AG08396 (cell line): ENCODE results near the gene DPPA4.

Experiments used
- DNase-seq: peaks from one replicate; pipeline ENCODE4 v3.0.0; 2012; ENCODE audit warnings: low spot score, mixed read lengths

Gene DPPA4

DNA sequence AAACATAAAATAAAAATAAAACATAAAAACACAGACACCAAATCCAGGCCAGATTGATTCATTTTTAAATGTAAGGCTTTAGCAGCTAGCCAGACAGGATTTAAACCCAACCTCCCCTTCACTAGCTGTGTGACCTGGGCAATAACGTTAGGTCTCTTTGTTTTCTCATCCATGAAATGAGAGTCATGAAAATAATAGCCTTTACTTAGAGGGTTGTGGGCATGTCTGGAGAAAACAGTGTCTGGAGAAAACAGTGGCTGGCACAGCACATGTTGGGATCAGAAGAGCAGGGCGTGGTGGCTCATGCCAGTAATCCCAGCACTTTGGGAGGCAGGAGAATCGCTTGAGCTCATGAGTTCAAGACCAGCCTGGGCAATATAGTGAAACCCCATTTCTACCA is 1.9 kb upstream of the DPPA4 start:
- no peak for DNase-seq

DNA sequence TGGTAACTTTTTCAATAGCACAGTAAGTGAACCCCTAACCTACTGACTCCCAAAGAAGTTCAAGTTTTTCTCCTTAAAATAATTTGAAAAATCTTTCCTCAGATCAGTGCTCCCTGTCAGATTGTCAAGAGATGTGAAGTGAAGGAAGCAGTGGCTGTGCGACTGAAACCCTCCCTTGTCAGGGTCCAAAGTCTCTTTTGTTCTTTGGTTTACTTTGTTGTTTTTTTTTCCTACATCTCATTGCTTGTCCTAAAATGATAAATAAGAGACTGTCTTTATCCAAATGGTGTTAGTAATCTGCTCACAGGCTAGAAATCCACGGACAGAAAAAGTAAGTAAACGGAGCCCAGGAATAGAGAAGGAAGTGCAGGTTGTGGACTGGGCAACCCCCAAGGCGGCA is 976 bp upstream of the DPPA4 start:
- no peak for DNase-seq

DNA sequence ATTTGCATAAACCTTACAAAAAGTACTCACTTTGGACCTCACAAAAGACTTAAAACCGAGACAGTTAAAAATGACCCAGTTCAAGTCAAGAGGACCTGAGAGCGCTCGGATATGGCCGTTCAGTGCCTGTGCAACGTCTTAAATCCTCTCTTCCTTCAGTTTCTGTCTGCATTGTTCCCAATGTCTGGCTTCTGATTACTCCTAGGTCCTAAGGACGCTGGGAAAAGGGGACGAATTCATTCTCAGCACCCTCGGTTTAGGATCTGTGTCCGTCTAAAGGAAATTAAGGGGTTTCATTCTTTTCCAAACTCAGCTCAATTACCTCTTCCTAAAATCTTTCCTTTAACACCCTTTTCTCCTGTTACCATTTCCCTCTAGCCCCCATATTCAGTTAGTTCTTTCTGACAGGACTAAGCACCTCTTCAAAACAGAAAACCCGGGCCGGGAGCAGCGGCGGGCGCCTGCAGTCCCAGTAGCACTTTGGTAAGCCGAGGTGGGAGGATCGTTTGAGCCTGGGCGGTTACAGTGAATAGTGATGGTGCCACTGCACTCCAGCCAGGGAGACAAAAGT is 970 bp downstream of the DPPA4 start:
- DNase-seq = peak; percentile 9

DNA sequence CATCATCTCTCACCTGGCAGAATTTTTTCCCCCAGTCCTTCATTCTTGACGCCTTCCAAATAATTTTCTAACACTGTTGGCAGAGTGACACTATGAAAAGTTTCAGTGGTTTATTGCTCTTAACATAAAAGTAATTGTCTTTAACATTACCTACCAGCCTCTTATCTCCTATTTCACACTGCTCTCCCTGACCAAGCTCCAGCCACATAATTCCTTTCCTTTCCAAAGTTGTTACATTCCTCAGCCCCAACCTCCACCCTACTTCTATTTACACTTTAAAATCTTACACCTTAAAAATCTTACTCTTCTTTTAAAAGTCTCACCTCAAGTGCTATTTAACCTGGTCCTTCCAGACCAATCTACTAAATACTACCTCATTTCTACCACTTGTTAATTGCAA is 2.8 kb downstream of the DPPA4 start:
- DNase-seq = no peak

DNA sequence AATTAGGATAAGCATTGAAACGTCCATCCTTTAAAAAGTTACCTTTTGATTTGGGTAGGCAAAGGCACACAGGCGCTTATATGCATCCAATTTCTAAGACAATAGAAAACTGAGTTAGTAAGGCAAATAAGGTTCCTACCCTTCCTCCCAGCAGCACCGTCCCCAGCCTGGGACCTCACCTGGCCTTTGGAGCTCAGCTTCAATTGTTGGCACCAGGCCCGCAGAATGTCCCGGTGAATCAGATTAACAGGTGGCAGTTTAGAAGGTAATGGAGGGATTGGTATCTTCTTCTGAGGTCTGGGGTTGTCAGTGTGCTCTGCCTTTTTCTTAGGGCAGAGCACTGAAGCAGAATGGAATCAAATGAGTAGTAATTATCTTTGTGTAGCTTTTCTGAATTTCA is 5.7 kb downstream of the DPPA4 start:
- DNase-seq = no peak

DNA sequence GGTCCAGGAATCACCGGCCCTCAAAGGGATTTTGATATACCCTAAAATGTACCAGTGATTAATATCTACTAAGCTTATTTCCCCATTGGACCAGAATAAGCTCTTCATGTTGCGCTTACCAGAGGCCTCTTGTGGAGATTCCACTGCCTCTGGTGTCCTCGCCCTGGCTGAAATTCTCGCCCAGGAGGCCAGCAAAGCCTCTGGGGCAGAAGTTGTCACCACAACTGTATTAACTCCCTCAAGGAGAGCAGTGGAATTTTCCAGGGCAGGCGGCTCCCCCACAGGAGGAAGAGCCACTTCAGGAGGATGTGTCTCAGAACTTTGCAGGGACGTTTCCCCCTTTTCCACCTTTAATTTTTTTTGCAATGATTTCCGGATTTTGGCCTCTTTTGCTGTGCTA is 6.9 kb downstream of the DPPA4 start:
- no peak for DNase-seq

DNA sequence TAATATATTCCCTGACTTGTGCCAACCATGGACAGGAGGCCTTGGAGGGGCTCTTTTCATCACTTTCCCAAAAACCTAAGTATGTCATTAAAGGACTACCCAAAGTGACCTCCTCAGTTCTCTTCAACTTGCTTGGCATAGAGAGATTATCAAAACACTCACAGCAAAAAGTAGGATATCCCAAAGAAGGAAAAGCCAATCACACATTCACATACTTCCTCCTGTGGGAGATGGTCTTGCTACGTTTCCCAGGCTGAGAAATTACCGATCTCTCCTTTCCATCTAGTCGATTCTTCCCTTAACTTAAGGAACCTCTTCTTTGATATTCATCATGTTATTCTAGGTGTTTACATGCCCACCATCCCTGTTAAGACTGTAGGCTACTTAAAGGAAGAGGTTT is 9.1 kb downstream of the DPPA4 start:
- DNase-seq = no peak

DNA sequence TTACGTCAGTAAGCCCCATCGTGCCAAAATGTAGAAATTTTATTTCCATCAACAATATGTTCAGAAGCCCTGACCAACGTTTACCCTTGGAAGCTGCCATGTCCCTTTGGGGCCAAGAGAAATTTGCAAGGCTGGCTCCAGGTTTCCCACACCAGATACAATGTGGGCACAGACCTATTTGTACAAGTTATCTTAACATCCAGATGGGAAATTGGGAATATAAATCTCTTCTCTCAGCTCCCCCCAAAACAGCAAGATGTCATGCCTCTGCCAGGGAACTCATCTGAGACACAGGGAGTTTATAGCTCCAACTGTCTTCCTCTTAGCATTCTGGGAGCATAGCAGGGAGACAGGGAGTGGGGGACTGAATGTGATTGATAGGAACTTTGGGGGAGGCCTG is 11.7 kb downstream of the DPPA4 start:
- DNase-seq = no peak

DNA sequence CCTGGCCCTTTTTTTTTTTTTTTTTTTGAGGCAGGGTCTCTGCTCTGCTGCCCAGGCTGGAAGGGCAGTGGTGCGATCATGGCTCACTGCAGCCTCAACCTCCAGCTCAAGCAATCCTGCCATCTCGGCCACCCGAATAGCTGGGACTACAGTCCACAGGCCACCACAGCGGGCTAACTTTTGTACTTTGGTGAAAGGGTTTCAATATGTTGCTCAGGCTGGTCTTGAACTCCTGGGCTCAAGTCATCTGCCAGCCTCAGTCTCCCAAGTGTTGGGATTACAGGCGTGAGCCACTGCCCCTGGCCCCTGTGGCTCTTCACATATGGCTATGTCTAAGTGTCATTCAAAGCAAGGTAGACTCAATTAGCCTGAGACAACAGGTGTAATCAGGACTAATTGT is 12.2 kb downstream of the DPPA4 start:
- no peak for DNase-seq

DNA sequence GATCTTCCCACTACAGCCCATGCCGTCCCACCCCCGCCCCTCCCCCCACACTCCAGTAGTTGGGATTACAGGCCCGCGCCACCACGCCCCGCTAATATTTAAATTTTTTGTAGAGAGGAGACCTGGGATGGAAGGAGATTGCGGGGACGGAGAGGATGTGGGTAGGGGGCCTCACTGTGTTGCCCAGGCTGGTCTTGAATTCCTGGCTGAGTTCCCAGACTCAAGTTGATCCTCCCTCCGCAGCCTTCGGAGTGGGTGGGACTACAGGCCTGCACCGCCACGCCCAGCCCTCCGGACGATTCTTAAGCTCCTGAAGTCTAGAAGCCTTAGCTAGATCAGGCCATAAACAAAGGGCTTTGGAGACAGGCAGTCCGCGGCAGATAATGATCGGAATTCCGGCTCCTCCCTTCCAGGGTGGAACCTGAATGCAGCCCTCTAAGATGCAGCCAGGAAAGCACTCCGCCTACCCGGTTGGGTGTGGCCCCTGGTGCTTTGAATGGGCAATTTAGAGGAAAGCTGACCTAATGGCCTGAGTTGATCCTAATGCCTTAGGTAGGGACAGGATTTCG is 21.1 kb downstream of the DPPA4 start, which contains the start of gene DPPA2:
Gene DPPA2, minus strand, starts transcription at position 356 of the 569 bp plus-strand sequence. CDS start 1,975 bp downstream, outside the sequence.
- no peak for DNase-seq

DNA sequence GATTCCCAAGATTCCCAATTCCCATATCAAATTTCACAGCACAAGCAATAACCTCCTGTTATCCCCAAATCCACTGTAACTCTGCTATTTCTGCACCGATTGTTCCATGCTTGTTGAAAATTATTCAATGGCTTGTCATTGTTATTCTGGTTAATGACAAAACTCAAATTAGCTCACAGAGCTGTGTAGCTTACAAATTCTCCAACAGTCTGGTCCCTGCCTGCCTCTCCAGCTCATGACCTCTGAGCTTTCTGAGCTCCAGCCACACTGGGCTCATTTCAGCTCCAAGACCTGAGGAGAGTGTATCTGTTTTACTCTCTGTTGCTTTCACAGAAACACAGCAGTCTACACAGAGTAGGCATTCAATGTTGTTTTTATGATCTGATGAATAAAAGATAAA is 24.3 kb downstream of the DPPA4 start:
- DNase-seq = no peak

DNA sequence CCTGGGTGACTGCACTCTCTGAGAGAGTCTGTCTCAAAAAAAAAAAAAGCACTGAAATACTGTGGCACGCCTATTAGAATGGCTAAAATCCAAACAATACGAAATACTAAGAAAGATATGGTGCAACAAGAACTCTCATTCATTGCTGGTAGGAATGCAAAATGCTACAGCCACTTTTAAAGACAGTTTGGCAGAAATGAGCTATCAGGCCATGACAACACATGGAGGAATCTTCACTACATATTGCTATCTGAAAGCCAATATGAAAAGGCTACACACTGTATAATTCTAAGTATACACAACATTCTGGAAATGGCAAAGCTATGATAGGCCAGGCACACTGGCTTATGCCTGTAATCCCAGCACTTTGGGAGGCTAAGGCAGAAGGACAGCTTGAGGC is 39.9 kb downstream of the DPPA4 start:
- DNase-seq = no peak

DNA sequence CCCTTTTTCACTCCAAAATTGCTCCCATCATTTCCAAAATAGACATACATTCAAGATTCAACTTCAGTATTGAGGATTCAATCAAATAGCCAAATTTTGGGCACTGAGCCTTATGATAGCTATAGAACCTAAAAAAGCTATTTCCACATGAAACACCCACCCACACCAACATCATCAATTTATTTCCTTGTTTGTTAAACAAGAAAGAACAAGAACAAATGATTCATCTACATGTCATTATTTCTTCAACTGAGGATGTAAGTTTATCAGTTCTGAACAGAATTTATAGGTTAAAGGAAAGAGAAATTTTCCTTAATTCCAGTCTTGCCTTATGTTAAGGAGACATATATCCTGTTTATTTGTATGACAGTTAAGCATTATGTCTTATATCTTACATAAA is 53.3 kb downstream of the DPPA4 start:
- DNase-seq = no peak

DNA sequence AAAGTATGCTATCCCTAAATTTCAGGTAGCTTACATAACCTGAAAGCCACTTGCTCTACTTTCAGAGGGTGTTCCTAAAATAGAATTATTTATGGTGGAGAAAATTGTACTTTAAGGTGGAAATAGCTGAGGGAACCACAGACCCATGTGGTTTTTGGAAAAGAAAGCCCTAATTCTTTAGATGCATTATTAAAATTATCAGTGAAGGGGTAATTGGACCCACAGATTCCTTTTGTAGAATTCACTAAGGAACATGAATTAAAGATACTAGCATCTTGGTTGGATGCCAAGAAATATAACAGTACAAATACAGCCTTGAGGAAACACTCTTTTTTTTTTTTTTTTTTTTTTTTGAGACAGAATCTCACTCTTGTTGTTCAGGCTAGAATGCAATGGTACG is 58.8 kb downstream of the DPPA4 start:
- DNase-seq = no peak

DNA sequence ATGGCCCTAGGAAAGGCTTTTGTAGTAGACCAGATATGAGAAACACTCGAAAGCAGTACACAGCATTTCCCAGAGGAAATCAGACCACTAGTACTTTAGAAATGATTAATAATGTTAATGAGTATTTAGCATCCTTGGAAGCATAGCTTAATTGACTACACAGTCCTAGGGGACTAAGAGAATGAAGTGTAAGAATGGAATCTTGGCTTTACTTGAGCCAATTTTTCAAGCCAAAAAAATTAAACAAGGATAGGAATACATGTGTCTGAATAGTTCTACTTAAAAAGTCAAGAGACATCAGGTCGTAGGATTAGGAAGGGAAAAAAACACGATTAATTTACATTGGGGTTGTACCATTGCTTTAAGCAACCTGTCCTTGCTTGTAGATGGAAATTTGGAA is 59.2 kb downstream of the DPPA4 start:
- no peak for DNase-seq
